ENCODE results near the gene TOR3A.
A peak's percentile ranks its signal among the peaks of the same experiment; 100 is the strongest.
"Not testable (repeated sequence)": the region's sequence is repeated elsewhere in the genome, so short reads cannot be mapped to it uniquely, and the experiment has no call there.

The TOR3A gene

GRCh38 chr1:179108644-179109043 is 26.8 kb downstream of the TOR3A start:
- no peak for FAIRE-seq

GRCh38 chr1:179115181-179115580 is 33.3 kb downstream of the TOR3A start:
- no peak for FAIRE-seq

GRCh38 chr1:179119513-179119912 is 37.6 kb downstream of the TOR3A start:
- no peak for FAIRE-seq

- FAIRE-seq: no peak
Measured at GRCh38 chr1:179120736-179121135, 38.9 kb downstream of the TOR3A start.

- FAIRE-seq: peak; percentile 35
Measured at GRCh38 chr1:179121159-179121938, 39.5 kb downstream of the TOR3A start.

GRCh38 chr1:179124873-179125272 is 43.0 kb downstream of the TOR3A start:
- no peak for FAIRE-seq

- no peak for FAIRE-seq
Measured at GRCh38 chr1:179126338-179127060, 44.6 kb downstream of the TOR3A start.

GRCh38 chr1:179127163-179127895 is 45.5 kb downstream of the TOR3A start:
- no peak for FAIRE-seq

GRCh38 chr1:179128520-179128919 is 46.6 kb downstream of the TOR3A start:
- FAIRE-seq: no peak

- FAIRE-seq: no peak
Measured at GRCh38 chr1:179129702-179130473, 48.0 kb downstream of the TOR3A start.

- not testable (repeated sequence) for FAIRE-seq
Measured at GRCh38 chr1:179135168-179135567, 53.3 kb downstream of the TOR3A start.

- FAIRE-seq: not testable (repeated sequence)
Measured at GRCh38 chr1:179135707-179136106, 53.8 kb downstream of the TOR3A start.

GRCh38 chr1:179137617-179138255 is 55.9 kb downstream of the TOR3A start:
- FAIRE-seq: no peak

- FAIRE-seq: not testable (repeated sequence)
Measured at GRCh38 chr1:179138755-179139154, 56.9 kb downstream of the TOR3A start.

- no peak for FAIRE-seq
Measured at GRCh38 chr1:179141592-179142251, 59.9 kb downstream of the TOR3A start.

GRCh38 chr1:179142889-179143299 is 61.0 kb downstream of the TOR3A start:
- no peak for FAIRE-seq

- FAIRE-seq: peak; percentile 73
Measured at GRCh38 chr1:179143322-179143721, 61.5 kb downstream of the TOR3A start.

GRCh38 chr1:179144626-179145025 is 62.8 kb downstream of the TOR3A start:
- no peak for FAIRE-seq

GRCh38 chr1:179145521-179145920 is 63.7 kb downstream of the TOR3A start:
- no peak for FAIRE-seq

Data from endometrium (tissue), 2 donors.